Activated T-helper 17 cell treated with anti-CD3 and anti-CD28 coated beads, Interleukin-2, amount 50 U/mL, for 72 hours (primary cell): ENCODE data around the gene BICDL1. TPM values are rescaled to one million over a fixed set of nuclear protein-coding genes. Genes with fewer than 3 reads are reported as not detected.
A peak's percentile ranks its signal among the peaks of the same experiment; 100 is the strongest.

Experiments
- ATAC-seq: fragments of 150-1000 bp; cut with Tn5 transposase; replicated peaks from 2 replicates; pipeline ENCODE4 v1.10.0; 2021; ENCODE audit warnings: mild to moderate bottlenecking, moderate library complexity
- H3K27ac Mint-ChIP-seq: one replicate; pipeline ENCODE4 v1.8.0; 2022; ENCODE audit warnings: mixed read lengths
- H3K27me3 Mint-ChIP-seq: one replicate; pipeline ENCODE4 v1.8.0; 2022; ENCODE audit warnings: mixed read lengths
- H3K36me3 Mint-ChIP-seq: one replicate; pipeline ENCODE4 v1.8.0; 2022; ENCODE audit warnings: low read depth, mild to moderate bottlenecking, mixed read lengths
- H3K4me1 Mint-ChIP-seq: one replicate; pipeline ENCODE4 v1.8.0; 2022; ENCODE audit warnings: mixed read lengths
- H3K4me3 Mint-ChIP-seq: one replicate; pipeline ENCODE4 v1.8.0; 2022; ENCODE audit warnings: mild to moderate bottlenecking, mixed read lengths
- H3K9me3 Mint-ChIP-seq: one replicate; pipeline ENCODE4 v1.8.0; 2022; ENCODE audit warnings: mixed read lengths
- total RNA-seq, 2 donors: library from RNA; stranded (reverse); gene quantifications; one replicate each; pipeline ENCODE4 v1.2.3, GENCODE V29; 2022

BICDL1 gene
- total RNA-seq, 2 donors from 2014 or later: 36.9 to 91.6 TPM

- no peak for ATAC-seq
- Mint-ChIP-seq H3K4me3 (peak overlapping the region; percentile 61), H3K27me3 (no peaks in the 10 kb centered on the region), H3K4me1 (peaks cover 19% of the 10 kb centered on the region), H3K9me3 (no peaks in the 10 kb centered on the region), H3K27ac (peak overlapping the region; percentile 91), H3K36me3 (peaks cover 94% of the 10 kb centered on the region)
Measured at GRCh38 chr12:120102189-120103043, 113.4 kb downstream of the BICDL1 start.

DNA sequence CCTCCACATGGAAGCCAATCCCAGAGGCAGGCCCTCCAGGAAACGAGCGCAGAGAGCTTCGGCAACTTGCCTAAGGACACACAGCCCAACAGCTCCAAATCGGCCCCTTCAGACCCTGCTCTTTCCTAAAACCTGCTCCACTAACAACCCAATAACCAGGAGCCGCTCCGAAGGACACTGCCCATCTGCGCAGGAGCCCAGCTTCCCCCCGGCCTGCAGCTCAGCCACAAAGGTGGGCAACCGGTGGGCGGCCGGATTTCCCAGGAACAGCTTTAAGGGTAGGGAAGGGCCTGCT is 114.0 kb downstream of the BICDL1 start:
- Mint-ChIP-seq H3K4me3 (no peak overlapping the region), H3K9me3 (no peaks in the 10 kb centered on the region), H3K27ac (no peak overlapping the region), H3K27me3 (no peaks in the 10 kb centered on the region), H3K36me3 (peaks cover 94% of the 10 kb centered on the region), H3K4me1 (peaks cover 19% of the 10 kb centered on the region)
- ATAC-seq: no peak

GRCh38 chr12:120103371-120103770 is 114.3 kb downstream of the BICDL1 start:
- no peaks in the 10 kb centered on the region for H3K27me3 Mint-ChIP-seq
- no peaks in the 10 kb centered on the region for H3K9me3 Mint-ChIP-seq
- no peak for ATAC-seq
- peaks cover 20% of the 10 kb centered on the region for H3K4me1 Mint-ChIP-seq
- no peak overlapping the region for H3K4me3 Mint-ChIP-seq
- no peak overlapping the region for H3K27ac Mint-ChIP-seq
- H3K36me3 Mint-ChIP-seq: peaks cover 94% of the 10 kb centered on the region

GRCh38 chr12:120106151-120106550 is 117.1 kb downstream of the BICDL1 start:
- Mint-ChIP-seq H3K36me3 (peaks cover 88% of the 10 kb centered on the region), H3K4me3 (no peak overlapping the region), H3K4me1 (peaks cover 37% of the 10 kb centered on the region), H3K9me3 (no peaks in the 10 kb centered on the region), H3K27me3 (no peaks in the 10 kb centered on the region), H3K27ac (no peak overlapping the region)
- no peak for ATAC-seq

DNA sequence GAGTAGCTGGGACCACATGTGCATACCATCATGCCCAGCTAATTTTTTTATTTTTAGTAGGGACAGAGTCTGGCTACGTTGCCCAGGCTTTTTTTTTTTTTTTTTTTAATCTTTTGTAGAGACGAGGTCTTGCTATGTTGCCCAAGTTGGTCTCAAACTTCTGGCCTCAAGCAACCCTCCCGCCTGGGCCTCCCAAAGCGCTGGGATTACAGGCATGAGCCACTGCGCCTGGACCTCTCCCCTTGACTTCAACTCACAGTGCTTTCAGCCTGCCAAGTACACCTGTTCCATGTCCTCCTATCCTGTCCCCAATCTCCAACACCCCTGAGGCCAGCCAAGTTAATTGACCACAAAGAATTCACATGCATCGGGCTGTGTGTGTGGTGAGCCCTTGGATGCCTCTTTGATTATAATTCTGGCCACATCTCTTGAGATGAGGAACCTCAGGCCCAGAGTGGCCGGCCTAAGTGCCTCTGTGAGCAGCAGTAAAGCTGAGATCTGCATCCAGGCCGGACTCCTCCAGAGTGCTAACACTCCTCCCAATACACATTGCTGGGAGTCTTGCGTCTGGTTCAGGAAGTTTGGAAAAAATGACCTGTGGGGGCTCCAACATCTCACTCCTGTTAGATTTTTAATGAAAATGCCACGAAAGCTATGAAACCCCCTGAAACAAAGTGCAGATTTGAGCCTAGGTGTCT is 120.7 kb downstream of the BICDL1 start:
- Mint-ChIP-seq H3K27me3 (no peaks in the 10 kb centered on the region), H3K4me3 (peak overlapping the region; percentile 84), H3K36me3 (peaks cover 86% of the 10 kb centered on the region), H3K27ac (peak overlapping the region; percentile 92), H3K4me1 (peaks cover 44% of the 10 kb centered on the region), H3K9me3 (no peaks in the 10 kb centered on the region)
- no peak for ATAC-seq

DNA sequence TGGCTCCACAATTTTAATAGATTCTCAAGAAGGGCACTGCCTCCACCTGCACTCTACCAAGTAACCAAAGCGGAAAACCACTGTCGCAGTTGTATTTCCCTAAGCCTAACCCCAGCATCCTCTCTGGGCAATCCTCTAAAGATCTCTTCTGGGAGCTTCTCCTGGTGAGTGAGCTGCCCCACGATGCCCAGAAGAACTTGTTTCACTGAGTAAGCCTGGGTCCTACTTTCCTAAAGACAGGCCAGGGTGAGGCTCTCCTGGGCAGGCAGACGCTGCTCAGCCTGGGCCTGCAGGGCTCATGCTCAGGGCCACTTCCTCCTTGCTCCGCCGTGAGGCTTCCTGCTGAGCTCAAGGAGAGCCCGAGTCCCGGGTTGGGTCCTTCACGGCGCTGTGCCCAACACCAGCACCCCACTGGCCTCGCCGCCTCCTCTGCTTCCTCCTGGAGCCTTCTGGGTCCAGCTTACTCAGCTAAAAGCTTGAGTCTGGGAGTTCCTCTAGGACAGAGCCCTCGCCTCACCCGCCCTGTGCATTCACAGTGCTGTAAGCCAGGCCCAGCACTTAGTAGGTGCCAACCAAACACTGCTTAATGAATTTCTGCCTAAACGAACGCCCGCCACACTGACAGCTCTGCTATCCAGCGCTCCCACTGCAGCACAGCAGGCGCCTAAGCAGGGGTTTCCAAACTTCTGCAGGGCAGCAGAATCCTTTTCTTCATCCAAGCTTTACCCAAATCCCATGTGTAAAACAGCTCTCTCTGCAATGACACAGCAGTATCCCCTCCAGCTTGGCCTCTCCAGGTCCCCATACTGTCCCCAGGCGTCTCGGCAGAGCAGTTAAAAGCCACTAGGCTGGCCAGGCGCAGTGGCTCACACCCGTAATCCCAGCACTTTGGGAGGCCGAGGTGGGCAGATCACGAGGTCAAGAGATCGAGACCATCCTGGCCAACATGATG is 121.8 kb downstream of the BICDL1 start:
- Mint-ChIP-seq H3K4me3 (peak overlapping the region; percentile 84), H3K36me3 (peaks cover 86% of the 10 kb centered on the region), H3K27me3 (no peaks in the 10 kb centered on the region), H3K27ac (peak overlapping the region; percentile 92), H3K4me1 (peaks cover 49% of the 10 kb centered on the region), H3K9me3 (no peaks in the 10 kb centered on the region)
- ATAC-seq: peak; percentile 90

DNA sequence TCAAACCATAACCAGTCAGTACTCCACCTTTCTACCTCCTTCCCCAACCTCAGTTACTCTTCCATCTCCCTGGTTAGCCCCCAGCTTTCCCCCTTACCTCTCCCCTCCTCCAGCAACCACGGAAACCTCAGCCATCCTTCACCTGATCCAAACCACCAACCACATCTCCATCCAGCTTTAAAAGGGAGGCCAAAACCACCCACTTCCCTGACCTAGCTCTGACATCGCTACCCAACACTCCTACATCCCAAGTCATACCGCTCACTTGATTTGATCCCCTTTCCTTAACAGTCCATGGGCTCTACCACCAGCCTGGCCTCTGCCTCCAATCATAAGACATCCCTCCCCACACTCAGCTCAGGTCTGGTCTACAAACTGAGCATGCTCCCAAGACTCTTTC is 126.0 kb downstream of the BICDL1 start:
- Mint-ChIP-seq H3K27ac (peak overlapping the region; percentile 59), H3K4me1 (peaks cover 63% of the 10 kb centered on the region), H3K9me3 (no peaks in the 10 kb centered on the region), H3K27me3 (no peaks in the 10 kb centered on the region), H3K4me3 (peak overlapping the region; percentile 75), H3K36me3 (peaks cover 82% of the 10 kb centered on the region)
- ATAC-seq: no peak

DNA sequence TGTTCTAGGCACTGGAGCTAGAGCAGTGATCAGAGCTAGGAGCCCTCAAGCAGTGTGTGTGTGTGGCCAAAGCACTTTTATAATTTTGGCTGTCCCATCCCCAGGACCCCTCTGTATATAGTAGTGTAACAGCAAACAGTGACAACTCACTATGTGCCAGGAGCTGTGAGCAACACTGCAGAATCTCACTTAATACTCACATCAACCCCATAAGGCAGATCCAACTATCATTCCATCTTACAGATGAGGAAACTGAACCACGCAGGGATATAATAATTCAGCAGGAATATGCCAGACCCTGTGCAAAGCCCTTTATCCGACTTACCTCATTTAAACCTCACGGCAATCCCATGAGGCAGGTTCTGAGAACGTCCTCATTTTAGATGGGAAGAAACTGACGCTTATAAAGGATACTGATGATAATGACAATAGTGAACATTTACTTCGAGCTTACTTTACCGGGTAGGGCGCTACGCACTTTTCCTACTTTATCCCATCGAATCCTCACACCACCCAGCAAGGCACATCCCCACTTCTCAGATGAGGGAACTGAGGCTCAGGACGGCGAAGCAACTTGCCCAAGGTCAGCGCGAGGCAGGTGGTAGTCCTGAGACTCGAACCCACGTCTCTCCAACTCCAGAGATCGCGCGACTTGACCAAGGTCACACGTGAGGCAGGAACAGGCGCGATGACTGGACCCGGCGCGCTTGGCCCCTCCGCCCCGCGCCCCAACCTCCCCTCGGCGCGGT is 126.8 kb downstream of the BICDL1 start:
- H3K27ac Mint-ChIP-seq: peak overlapping the region; percentile 59
- H3K4me3 Mint-ChIP-seq: peak overlapping the region; percentile 75
- H3K9me3 Mint-ChIP-seq: no peaks in the 10 kb centered on the region
- ATAC-seq: peak; percentile 6
- no peaks in the 10 kb centered on the region for H3K27me3 Mint-ChIP-seq
- peaks cover 61% of the 10 kb centered on the region for H3K4me1 Mint-ChIP-seq
- peaks cover 74% of the 10 kb centered on the region for H3K36me3 Mint-ChIP-seq

DNA sequence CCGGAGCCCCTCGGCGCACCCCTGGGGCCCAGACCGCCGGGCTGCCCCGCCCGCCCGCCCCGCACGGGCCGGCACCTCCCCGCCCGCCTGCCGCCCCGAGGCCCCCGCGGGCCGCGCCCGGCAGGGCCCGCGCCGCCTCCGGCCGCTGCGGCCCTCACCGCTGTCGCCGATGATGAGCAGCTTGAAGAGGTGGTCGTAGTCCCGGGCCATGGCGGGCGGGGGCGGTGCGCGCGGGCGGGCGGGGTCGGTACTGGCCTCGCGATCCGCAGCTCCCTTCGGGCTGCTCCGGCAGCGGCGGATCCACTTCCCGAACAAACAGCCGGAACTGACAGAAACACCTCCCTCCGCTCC is 127.4 kb downstream of the BICDL1 start, which contains the start of gene RAB35:
Gene RAB35, minus strand, starts transcription at position 313 of the 351 bp plus-strand sequence. Its CDS starts 103 bp downstream, at position 210.
- H3K27ac Mint-ChIP-seq: peak within 1 kb of the TSS; percentile 91
- H3K4me1 Mint-ChIP-seq: peaks cover 63% of the 10 kb centered on the region
- no peaks in the 10 kb centered on the region for H3K9me3 Mint-ChIP-seq
- H3K27me3 Mint-ChIP-seq: no peaks in the 10 kb centered on the region
- ATAC-seq: no peak
- peaks cover 69% of the 10 kb centered on the region for H3K36me3 Mint-ChIP-seq
- H3K4me3 Mint-ChIP-seq: peak within 1 kb of the TSS; percentile 75

GRCh38 chr12:120116792-120117651 is 128.0 kb downstream of the BICDL1 start:
- peak; percentile 69 for ATAC-seq
- H3K4me3 Mint-ChIP-seq: peak overlapping the region; percentile 75
- H3K4me1 Mint-ChIP-seq: peaks cover 68% of the 10 kb centered on the region
- no peaks in the 10 kb centered on the region for H3K27me3 Mint-ChIP-seq
- H3K27ac Mint-ChIP-seq: peak overlapping the region; percentile 91
- H3K9me3 Mint-ChIP-seq: no peaks in the 10 kb centered on the region
- H3K36me3 Mint-ChIP-seq: peaks cover 68% of the 10 kb centered on the region

GRCh38 chr12:120117961-120118320 is 128.9 kb downstream of the BICDL1 start:
- H3K4me1 Mint-ChIP-seq: peaks cover 63% of the 10 kb centered on the region

GRCh38 chr12:120118321-120119061 is 129.5 kb downstream of the BICDL1 start:
- no peaks in the 10 kb centered on the region for H3K9me3 Mint-ChIP-seq
- peaks cover 53% of the 10 kb centered on the region for H3K36me3 Mint-ChIP-seq
- no peaks in the 10 kb centered on the region for H3K27me3 Mint-ChIP-seq
- H3K4me1 Mint-ChIP-seq: peaks cover 59% of the 10 kb centered on the region
- H3K4me3 Mint-ChIP-seq: peak overlapping the region; percentile 75
- no peak for ATAC-seq
- H3K27ac Mint-ChIP-seq: peak overlapping the region; percentile 91

More at GRCh38 chr12:120117961-120118320, 128.9 kb downstream of the BICDL1 start:
- H3K9me3 Mint-ChIP-seq: no peaks in the 10 kb centered on the region
- ATAC-seq: no peak
- peak overlapping the region; percentile 75 for H3K4me3 Mint-ChIP-seq
- H3K36me3 Mint-ChIP-seq: peaks cover 59% of the 10 kb centered on the region
- no peaks in the 10 kb centered on the region for H3K27me3 Mint-ChIP-seq
- peak overlapping the region; percentile 91 for H3K27ac Mint-ChIP-seq
